ENCODE results near the gene INTS4.
"Not testable (repeated sequence)": the region's sequence is repeated elsewhere in the genome, so short reads cannot be mapped to it uniquely, and the experiment has no call there.

The INTS4 gene

GRCh38 chr11:78019808-78020207 lies 25.3 kb upstream of the INTS4 start:
- Histone ChIP-seq H3K9me2 (replicated peaks; ENCODE audit: insufficient read depth, low read length) (no peaks in the 10 kb centered on the region), H4K20me1 (ENCODE audit: low read depth, low read length) (no peaks in the 10 kb centered on the region), H3F3A (ENCODE audit: insufficient read depth) (no peaks in the 10 kb centered on the region), H3K79me2 (ENCODE audit: insufficient read depth, low read length) (no peaks in the 10 kb centered on the region), H3K4me2 (ENCODE audit: low read depth, low read length, poor library complexity, severe bottlenecking) (no peak overlapping the region), H3K27me3 (ENCODE audit: low read length) (no peaks in the 10 kb centered on the region), H3K36me3 (ENCODE audit: low read length) (no peaks in the 10 kb centered on the region), H3K4me3 (ENCODE audit: insufficient read depth, low read length, poor library complexity, severe bottlenecking) (no peak overlapping the region), H2AFZ (ENCODE audit: low read depth, low read length, severe bottlenecking) (no peak overlapping the region), H3K27ac (ENCODE audit: low read depth, low read length) (no peak overlapping the region), H3K9me3 (ENCODE audit: insufficient read depth, low read length) (no peaks in the 10 kb centered on the region), H3K9ac (ENCODE audit: low read length) (no peak overlapping the region)
- TF ChIP-seq CTCF (IDR thresholded peaks at IDR 0.05; ENCODE audit: insufficient read depth, low read length, poor library complexity, severe bottlenecking): no peak
- TF ChIP-seq EZH2phosphoT487 (conservative IDR thresholded peaks at IDR 0.05; ENCODE audit: low read length): no peak

GRCh38 chr11:78015878-78016277 lies 21.4 kb upstream of the INTS4 start:
- Histone ChIP-seq H3K9me3 (ENCODE audit: insufficient read depth, low read length) (no peaks in the 10 kb centered on the region), H3K9me2 (replicated peaks; ENCODE audit: insufficient read depth, low read length) (no peaks in the 10 kb centered on the region), H3K79me2 (ENCODE audit: insufficient read depth, low read length) (no peaks in the 10 kb centered on the region), H4K20me1 (ENCODE audit: low read depth, low read length) (no peaks in the 10 kb centered on the region), H3K9ac (ENCODE audit: low read length) (no peak overlapping the region), H3K27ac (ENCODE audit: low read depth, low read length) (no peak overlapping the region), H3K27me3 (ENCODE audit: low read length) (no peaks in the 10 kb centered on the region), H2AFZ (ENCODE audit: low read depth, low read length, severe bottlenecking) (no peak overlapping the region), H3K4me3 (ENCODE audit: insufficient read depth, low read length, poor library complexity, severe bottlenecking) (no peak overlapping the region), H3K4me2 (ENCODE audit: low read depth, low read length, poor library complexity, severe bottlenecking) (no peak overlapping the region), H3F3A (ENCODE audit: insufficient read depth) (no peaks in the 10 kb centered on the region), H3K36me3 (ENCODE audit: low read length) (no peaks in the 10 kb centered on the region)
- TF ChIP-seq EZH2phosphoT487 (conservative IDR thresholded peaks at IDR 0.05; ENCODE audit: low read length): no peak
- TF ChIP-seq CTCF (IDR thresholded peaks at IDR 0.05; ENCODE audit: insufficient read depth, low read length, poor library complexity, severe bottlenecking): no peak

- not testable (repeated sequence) for H3K9ac ChIP-seq (ENCODE audit: low read length); H3K9me3 ChIP-seq (ENCODE audit: insufficient read depth, low read length); H3K36me3 ChIP-seq (ENCODE audit: low read length); H2AFZ ChIP-seq (ENCODE audit: low read depth, low read length, severe bottlenecking); H3K79me2 ChIP-seq (ENCODE audit: insufficient read depth, low read length); H3K4me2 ChIP-seq (ENCODE audit: low read depth, low read length, poor library complexity, severe bottlenecking); H3K9me2 ChIP-seq (replicated peaks; ENCODE audit: insufficient read depth, low read length); H3K27me3 ChIP-seq (ENCODE audit: low read length); H3F3A ChIP-seq (ENCODE audit: insufficient read depth); H4K20me1 ChIP-seq (ENCODE audit: low read depth, low read length); H3K4me3 ChIP-seq (ENCODE audit: insufficient read depth, low read length, poor library complexity, severe bottlenecking); H3K27ac ChIP-seq (ENCODE audit: low read depth, low read length)
Measured at GRCh38 chr11:78014937-78015520, 20.6 kb upstream of the INTS4 start.

GRCh38 chr11:78011301-78011700 lies 16.8 kb upstream of the INTS4 start:
- H3K79me2 ChIP-seq (ENCODE audit: insufficient read depth, low read length): no peaks in the 10 kb centered on the region
- no peak overlapping the region for H3K27ac ChIP-seq (ENCODE audit: low read depth, low read length)
- no peak overlapping the region for H3K9ac ChIP-seq (ENCODE audit: low read length)
- H3K36me3 ChIP-seq (ENCODE audit: low read length): no peaks in the 10 kb centered on the region
- H3K27me3 ChIP-seq (ENCODE audit: low read length): no peaks in the 10 kb centered on the region
- H3F3A ChIP-seq (ENCODE audit: insufficient read depth): no peaks in the 10 kb centered on the region
- H3K9me2 ChIP-seq (replicated peaks; ENCODE audit: insufficient read depth, low read length): no peaks in the 10 kb centered on the region
- H3K4me2 ChIP-seq (ENCODE audit: low read depth, low read length, poor library complexity, severe bottlenecking): no peak overlapping the region
- TF ChIP-seq CTCF (IDR thresholded peaks at IDR 0.05; ENCODE audit: insufficient read depth, low read length, poor library complexity, severe bottlenecking) (no peak), EZH2phosphoT487 (conservative IDR thresholded peaks at IDR 0.05; ENCODE audit: low read length) (no peak)
- no peaks in the 10 kb centered on the region for H4K20me1 ChIP-seq (ENCODE audit: low read depth, low read length)
- H3K4me3 ChIP-seq (ENCODE audit: insufficient read depth, low read length, poor library complexity, severe bottlenecking): no peak overlapping the region
- H2AFZ ChIP-seq (ENCODE audit: low read depth, low read length, severe bottlenecking): no peak overlapping the region
- no peaks in the 10 kb centered on the region for H3K9me3 ChIP-seq (ENCODE audit: insufficient read depth, low read length)

Data from SU-DHL-6 (cell line).